Progenitor cell of endocrine pancreas (in vitro differentiated cells): ENCODE results near the gene MADD. TPM values are rescaled to one million over a fixed set of nuclear protein-coding genes. Genes with fewer than 3 reads are reported as not detected.

ENCODE experiments used
- DNase-seq: peaks from one replicate; pipeline ENCODE4 v3.0.0; 2021; ENCODE audit warnings: low spot score; ENCODE audit not compliant: unreplicated experiment
- H3K27ac Mint-ChIP-seq: 2 replicates; pipeline ENCODE4 v1.8.0; 2021; ENCODE audit warnings: mild to moderate bottlenecking, moderate library complexity, mixed read lengths
- H3K27me3 Mint-ChIP-seq: 2 replicates; pipeline ENCODE4 v1.8.0; 2021; ENCODE audit warnings: mixed read lengths
- H3K36me3 Mint-ChIP-seq: 2 replicates; pipeline ENCODE4 v1.8.0; 2022; ENCODE audit warnings: mixed read lengths; ENCODE audit not compliant: insufficient read depth
- H3K4me1 Mint-ChIP-seq: 2 replicates; pipeline ENCODE4 v1.8.0; 2021; ENCODE audit warnings: low read depth, mixed read lengths
- H3K4me3 Mint-ChIP-seq: 2 replicates; pipeline ENCODE4 v1.8.0; 2021; ENCODE audit warnings: low read depth, mild to moderate bottlenecking, moderate library complexity, mixed read lengths
- H3K9me3 Mint-ChIP-seq: 2 replicates; pipeline ENCODE4 v1.8.0; 2021; ENCODE audit warnings: low read depth, mixed read lengths
- total RNA-seq: library from RNA; stranded (reverse); gene quantifications from 2 replicates; pipeline ENCODE4 v1.2.1, GENCODE V29; 2021
- TF ChIP-seq, protein P1 (sequence below): fragments of 200-600 bp; sonication (generic); IDR thresholded peaks from one replicate; pipeline ENCODE4 v1.5.0; 2021; ENCODE audit warnings: antibody characterized with exemption, mild to moderate bottlenecking; ENCODE audit not compliant: unreplicated experiment

MADD gene
- total RNA-seq, 1 donor from 2014 or later, result 66.5 TPM

GRCh38 chr11:47352556-47352955 lies 82.6 kb downstream of the MADD start, which contains the start of gene MYBPC3:
MYBPC3 (minus strand) TSS chr11:47352702; CDS start chr11:47352647, 55 bp downstream.
- no peaks in the 10 kb centered on the region for H3K36me3 Mint-ChIP-seq
- no peak within 1 kb of the TSS for H3K27ac Mint-ChIP-seq

GRCh38 chr11:47353978-47354774 lies 84.2 kb downstream of the MADD start:
- TF ChIP-seq, protein P1, sequence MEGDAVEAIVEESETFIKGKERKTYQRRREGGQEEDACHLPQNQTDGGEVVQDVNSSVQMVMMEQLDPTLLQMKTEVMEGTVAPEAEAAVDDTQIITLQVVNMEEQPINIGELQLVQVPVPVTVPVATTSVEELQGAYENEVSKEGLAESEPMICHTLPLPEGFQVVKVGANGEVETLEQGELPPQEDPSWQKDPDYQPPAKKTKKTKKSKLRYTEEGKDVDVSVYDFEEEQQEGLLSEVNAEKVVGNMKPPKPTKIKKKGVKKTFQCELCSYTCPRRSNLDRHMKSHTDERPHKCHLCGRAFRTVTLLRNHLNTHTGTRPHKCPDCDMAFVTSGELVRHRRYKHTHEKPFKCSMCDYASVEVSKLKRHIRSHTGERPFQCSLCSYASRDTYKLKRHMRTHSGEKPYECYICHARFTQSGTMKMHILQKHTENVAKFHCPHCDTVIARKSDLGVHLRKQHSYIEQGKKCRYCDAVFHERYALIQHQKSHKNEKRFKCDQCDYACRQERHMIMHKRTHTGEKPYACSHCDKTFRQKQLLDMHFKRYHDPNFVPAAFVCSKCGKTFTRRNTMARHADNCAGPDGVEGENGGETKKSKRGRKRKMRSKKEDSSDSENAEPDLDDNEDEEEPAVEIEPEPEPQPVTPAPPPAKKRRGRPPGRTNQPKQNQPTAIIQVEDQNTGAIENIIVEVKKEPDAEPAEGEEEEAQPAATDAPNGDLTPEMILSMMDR, result no peak
- H3K27me3 Mint-ChIP-seq, result no peaks in the 10 kb centered on the region
- peak overlapping the region; percentile 45 for H3K4me3 Mint-ChIP-seq
- H3K9me3 Mint-ChIP-seq, result no peaks in the 10 kb centered on the region
- no peak for DNase-seq
- H3K27ac Mint-ChIP-seq, result peak overlapping the region; percentile 65
- no peaks in the 10 kb centered on the region for H3K36me3 Mint-ChIP-seq
- peaks cover 2% of the 10 kb centered on the region for H3K4me1 Mint-ChIP-seq

More at GRCh38 chr11:47352556-47352955, 82.6 kb downstream of the MADD start, which contains the start of gene MYBPC3:
- Mint-ChIP-seq H3K9me3 (no peaks in the 10 kb centered on the region), H3K4me3 (no peak within 1 kb of the TSS), H3K27me3 (no peaks in the 10 kb centered on the region), H3K4me1 (peaks cover 2% of the 10 kb centered on the region)
- TF ChIP-seq, protein P1, result no peak
- no peak for DNase-seq

DNA sequence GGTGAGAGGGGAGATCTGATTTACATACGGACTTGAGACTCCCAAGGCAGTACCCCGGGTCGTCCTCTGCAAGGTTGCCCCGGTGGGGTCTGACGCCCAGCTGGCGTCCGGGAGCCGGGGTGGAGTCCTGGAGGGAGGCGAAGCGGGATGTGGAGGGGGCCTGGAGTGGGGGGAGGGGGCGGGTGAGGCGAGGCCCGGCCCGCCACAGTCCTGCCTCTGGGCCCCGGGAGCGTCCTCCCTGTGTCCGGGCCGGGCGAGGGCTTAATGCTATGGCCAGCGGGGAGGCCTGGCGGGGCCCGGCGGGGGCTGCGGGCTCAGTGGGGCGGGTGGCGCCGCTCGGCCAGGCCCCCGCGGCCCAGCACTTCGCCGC lies 85.0 kb downstream of the MADD start:
- Mint-ChIP-seq H3K4me1 (peaks cover 2% of the 10 kb centered on the region), H3K36me3 (no peaks in the 10 kb centered on the region), H3K27ac (no peak overlapping the region), H3K4me3 (peak overlapping the region; percentile 72), H3K27me3 (no peaks in the 10 kb centered on the region), H3K9me3 (no peaks in the 10 kb centered on the region)
- DNase-seq, result no peak
- TF ChIP-seq, protein P1, result no peak

GRCh38 chr11:47355283-47356128 lies 85.6 kb downstream of the MADD start:
- H3K4me3 Mint-ChIP-seq, result peak overlapping the region; percentile 72
- peak; percentile 97 for DNase-seq
- H3K36me3 Mint-ChIP-seq, result no peaks in the 10 kb centered on the region
- H3K9me3 Mint-ChIP-seq, result no peaks in the 10 kb centered on the region
- no peaks in the 10 kb centered on the region for H3K27me3 Mint-ChIP-seq
- TF ChIP-seq, protein P1, result peak; percentile 97
- H3K27ac Mint-ChIP-seq, result peak overlapping the region; percentile 46
- peaks cover 2% of the 10 kb centered on the region for H3K4me1 Mint-ChIP-seq
